ENCODE results near the gene ANKRD63.
A peak's percentile ranks its signal among the peaks of the same experiment; 100 is the strongest.

The ANKRD63 gene

DNA sequence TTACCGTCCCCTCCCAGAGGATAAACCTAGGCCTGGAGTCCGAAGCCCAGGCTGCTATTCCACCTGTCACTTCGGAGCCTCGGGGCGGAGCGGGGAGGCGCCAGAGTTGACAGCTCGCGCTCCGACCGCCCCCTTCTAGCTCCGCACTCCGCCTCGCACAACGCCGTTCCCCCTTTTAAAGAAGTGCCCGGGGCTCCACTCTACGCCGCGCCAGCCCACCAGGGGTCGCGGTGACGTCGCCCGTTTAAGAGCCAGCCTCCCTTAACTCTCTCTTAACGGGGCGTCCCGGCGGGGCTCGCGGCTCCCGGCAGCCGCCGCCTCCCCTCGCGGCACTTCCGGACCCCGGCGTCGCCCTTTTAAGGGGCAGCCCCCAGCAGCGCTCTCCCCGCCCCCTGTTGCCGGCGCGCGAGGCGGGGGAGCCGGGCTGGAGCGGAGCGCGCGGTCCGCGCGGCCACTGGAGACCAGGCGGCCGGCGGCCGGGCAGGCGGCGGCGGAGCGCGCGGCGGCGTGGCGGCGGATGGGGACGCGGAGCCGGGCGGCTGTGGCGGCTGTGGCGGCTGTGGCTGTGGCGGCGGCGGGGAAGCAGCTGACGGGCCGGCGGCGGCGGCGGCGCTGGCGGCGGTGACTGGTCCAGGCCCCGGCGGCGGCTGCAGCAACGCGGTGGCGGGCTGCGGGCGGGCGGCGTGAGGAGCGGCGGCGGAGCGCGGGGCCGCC lies 40.5 kb upstream of the ANKRD63 start, which contains the start of gene INAFM2:
Gene INAFM2, plus strand, starts transcription at position 454 of the 714 bp plus-strand sequence. CDS start 364 bp downstream, outside the sequence.
- peaks cover 8% of the 10 kb centered on the region for H3K4me1 ChIP-seq (ENCODE audit: insufficient read depth, low read length, severe bottlenecking)
- no peaks in the 10 kb centered on the region for H3F3A ChIP-seq (ENCODE audit: insufficient read depth, low read length)
- no peaks in the 10 kb centered on the region for H3K9me2 ChIP-seq (ENCODE audit: low read depth, low read length)
- H3K4me2 ChIP-seq (ENCODE audit: low read length) = peak within 1 kb of the TSS; percentile 66
- H3K36me3 ChIP-seq (ENCODE audit: insufficient read depth, low read length) = no peaks in the 10 kb centered on the region
- no peak within 1 kb of the TSS for H3K27ac ChIP-seq (ENCODE audit: low read depth, low read length, poor library complexity, severe bottlenecking)
- peak within 1 kb of the TSS; percentile 62 for H3K4me3 ChIP-seq (ENCODE audit: low read depth, low read length, poor library complexity, severe bottlenecking)
- peak within 1 kb of the TSS; percentile 30; the same call in 1 of the 2 replicates for H3K9ac ChIP-seq (ENCODE audit: low read length)
- no peak within 1 kb of the TSS for H2AFZ ChIP-seq (ENCODE audit: low read length)
- H3K79me2 ChIP-seq (ENCODE audit: insufficient read depth, low read length) = no peaks in the 10 kb centered on the region
- H4K20me1 ChIP-seq (ENCODE audit: insufficient read depth, low read length) = no peaks in the 10 kb centered on the region
- TF ChIP-seq, protein P1, sequence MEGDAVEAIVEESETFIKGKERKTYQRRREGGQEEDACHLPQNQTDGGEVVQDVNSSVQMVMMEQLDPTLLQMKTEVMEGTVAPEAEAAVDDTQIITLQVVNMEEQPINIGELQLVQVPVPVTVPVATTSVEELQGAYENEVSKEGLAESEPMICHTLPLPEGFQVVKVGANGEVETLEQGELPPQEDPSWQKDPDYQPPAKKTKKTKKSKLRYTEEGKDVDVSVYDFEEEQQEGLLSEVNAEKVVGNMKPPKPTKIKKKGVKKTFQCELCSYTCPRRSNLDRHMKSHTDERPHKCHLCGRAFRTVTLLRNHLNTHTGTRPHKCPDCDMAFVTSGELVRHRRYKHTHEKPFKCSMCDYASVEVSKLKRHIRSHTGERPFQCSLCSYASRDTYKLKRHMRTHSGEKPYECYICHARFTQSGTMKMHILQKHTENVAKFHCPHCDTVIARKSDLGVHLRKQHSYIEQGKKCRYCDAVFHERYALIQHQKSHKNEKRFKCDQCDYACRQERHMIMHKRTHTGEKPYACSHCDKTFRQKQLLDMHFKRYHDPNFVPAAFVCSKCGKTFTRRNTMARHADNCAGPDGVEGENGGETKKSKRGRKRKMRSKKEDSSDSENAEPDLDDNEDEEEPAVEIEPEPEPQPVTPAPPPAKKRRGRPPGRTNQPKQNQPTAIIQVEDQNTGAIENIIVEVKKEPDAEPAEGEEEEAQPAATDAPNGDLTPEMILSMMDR (IDR thresholded peaks at IDR 0.05; ENCODE audit: low read length) = peak; percentile 34
- no peak for TF ChIP-seq EZH2 (IDR thresholded peaks at IDR 0.05; ENCODE audit: borderline replicate concordance, low read length)
- H3K27me3 ChIP-seq (ENCODE audit: insufficient read depth, low read length) = no peaks in the 10 kb centered on the region
- H3K9me3 ChIP-seq (ENCODE audit: low read length) = no peaks in the 10 kb centered on the region

DNA sequence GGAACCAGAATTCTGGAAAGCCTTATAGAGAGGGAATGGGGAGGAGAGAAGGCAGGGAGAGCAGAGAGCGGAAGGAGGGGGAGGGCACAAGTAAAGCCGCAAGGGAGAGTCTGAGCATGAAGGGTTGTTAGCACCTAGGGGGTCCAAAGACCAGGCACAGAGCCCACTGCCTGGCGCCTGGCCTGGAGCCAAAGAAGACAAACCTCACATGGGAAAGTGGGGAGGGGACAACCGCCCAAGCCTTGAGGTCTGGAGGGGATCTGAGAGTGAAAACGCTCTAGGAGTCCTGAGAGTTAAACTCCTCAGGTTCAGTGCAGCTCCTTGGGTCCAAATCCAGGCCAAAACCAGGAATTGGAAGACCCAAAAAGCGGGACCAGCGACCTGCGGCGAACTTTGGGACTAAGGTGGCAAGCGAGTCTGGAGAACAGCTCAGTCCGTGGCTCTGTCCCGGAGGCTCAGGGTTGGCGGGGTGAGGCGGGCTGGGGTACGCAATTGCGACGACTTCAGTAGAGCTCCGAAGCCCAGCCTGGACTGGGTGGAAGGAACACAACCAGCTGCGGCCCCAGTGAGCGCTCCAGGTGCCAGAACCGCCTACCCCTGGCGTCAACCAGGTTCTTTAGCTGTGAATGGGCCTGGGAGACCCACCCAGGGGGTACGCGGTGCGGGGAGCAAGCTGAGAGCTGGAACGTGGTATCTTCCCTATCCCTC lies 39.8 kb upstream of the ANKRD63 start:
- Histone ChIP-seq H3K9me2 (ENCODE audit: low read depth, low read length) (no peaks in the 10 kb centered on the region), H3K4me2 (ENCODE audit: low read length) (peak overlapping the region; percentile 66), H3K9ac (ENCODE audit: low read length) (no peak overlapping the region; the same call in 1 of the 2 replicates), H2AFZ (ENCODE audit: low read length) (no peak overlapping the region), H3K4me1 (ENCODE audit: insufficient read depth, low read length, severe bottlenecking) (peaks cover 8% of the 10 kb centered on the region), H4K20me1 (ENCODE audit: insufficient read depth, low read length) (no peaks in the 10 kb centered on the region), H3K4me3 (ENCODE audit: low read depth, low read length, poor library complexity, severe bottlenecking) (peak overlapping the region; percentile 52), H3K36me3 (ENCODE audit: insufficient read depth, low read length) (no peaks in the 10 kb centered on the region), H3K27me3 (ENCODE audit: insufficient read depth, low read length) (no peaks in the 10 kb centered on the region), H3F3A (ENCODE audit: insufficient read depth, low read length) (no peaks in the 10 kb centered on the region), H3K9me3 (ENCODE audit: low read length) (no peaks in the 10 kb centered on the region), H3K79me2 (ENCODE audit: insufficient read depth, low read length) (no peaks in the 10 kb centered on the region), H3K27ac (ENCODE audit: low read depth, low read length, poor library complexity, severe bottlenecking) (no peak overlapping the region)
- TF ChIP-seq EZH2 (IDR thresholded peaks at IDR 0.05; ENCODE audit: borderline replicate concordance, low read length) = no peak
- TF ChIP-seq, protein P1 (IDR thresholded peaks at IDR 0.05; ENCODE audit: low read length) = no peak

DNA sequence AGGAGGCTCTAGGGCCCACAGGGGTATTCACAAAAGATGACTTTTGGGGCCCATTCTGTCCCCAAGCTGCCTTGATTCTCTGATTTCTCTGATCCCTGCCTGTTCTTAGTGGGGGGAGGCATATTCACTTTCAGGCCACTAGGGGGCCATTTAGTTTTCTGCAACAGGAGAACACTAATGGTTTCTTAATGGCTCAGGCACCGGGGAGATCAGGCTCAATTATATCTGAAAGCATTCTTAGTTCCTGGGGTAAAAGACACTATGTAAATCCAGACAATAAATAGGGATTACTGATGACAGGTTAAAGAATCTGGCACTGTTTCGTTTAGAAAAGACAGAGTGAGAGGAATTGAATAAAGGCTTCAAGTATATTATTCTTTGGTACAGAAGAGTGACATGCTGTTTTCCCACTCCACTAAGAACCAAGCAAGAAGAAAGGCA lies 38.1 kb upstream of the ANKRD63 start:
- H3K9ac ChIP-seq (ENCODE audit: low read length) = no peak overlapping the region
- no peaks in the 10 kb centered on the region for H3K9me2 ChIP-seq (ENCODE audit: low read depth, low read length)
- TF ChIP-seq, protein P1 (IDR thresholded peaks at IDR 0.05; ENCODE audit: low read length) = peak; percentile 92
- TF ChIP-seq EZH2 (IDR thresholded peaks at IDR 0.05; ENCODE audit: borderline replicate concordance, low read length) = no peak
- H3K4me3 ChIP-seq (ENCODE audit: low read depth, low read length, poor library complexity, severe bottlenecking) = no peak overlapping the region
- H3K27me3 ChIP-seq (ENCODE audit: insufficient read depth, low read length) = no peaks in the 10 kb centered on the region
- H3K9me3 ChIP-seq (ENCODE audit: low read length) = no peaks in the 10 kb centered on the region
- no peaks in the 10 kb centered on the region for H3K79me2 ChIP-seq (ENCODE audit: insufficient read depth, low read length)
- H3K27ac ChIP-seq (ENCODE audit: low read depth, low read length, poor library complexity, severe bottlenecking) = no peak overlapping the region
- peaks cover 8% of the 10 kb centered on the region for H3K4me1 ChIP-seq (ENCODE audit: insufficient read depth, low read length, severe bottlenecking)
- H3K4me2 ChIP-seq (ENCODE audit: low read length) = no peak overlapping the region
- H4K20me1 ChIP-seq (ENCODE audit: insufficient read depth, low read length) = no peaks in the 10 kb centered on the region
- H3K36me3 ChIP-seq (ENCODE audit: insufficient read depth, low read length) = no peaks in the 10 kb centered on the region
- H2AFZ ChIP-seq (ENCODE audit: low read length) = no peak overlapping the region
- no peaks in the 10 kb centered on the region for H3F3A ChIP-seq (ENCODE audit: insufficient read depth, low read length)
